ENCODE data around the gene AKAP13.
"Not testable (repeated sequence)": the region's sequence is repeated elsewhere in the genome, so short reads cannot be mapped to it uniquely, and the experiment has no call there.

AKAP13 gene

DNA sequence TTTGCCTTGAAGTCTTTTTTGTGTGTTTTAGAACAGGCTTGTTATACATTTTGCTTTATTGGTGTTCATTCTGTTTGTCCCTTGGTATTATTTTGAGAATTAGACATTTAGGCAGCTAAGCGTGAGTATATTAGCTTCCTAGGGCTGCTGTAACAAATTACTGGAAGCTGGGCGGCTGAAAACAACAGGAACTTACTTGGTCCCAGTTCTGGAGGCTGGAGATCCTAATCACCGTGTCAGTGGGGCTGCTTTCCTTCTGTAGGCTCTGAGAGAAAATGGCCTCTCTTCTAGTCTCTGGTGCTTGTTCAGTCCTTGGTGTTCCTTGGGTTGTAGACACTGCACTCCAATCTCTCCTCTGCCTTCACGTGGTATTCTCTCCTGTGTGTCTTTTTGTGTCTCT lies 272.1 kb downstream of the AKAP13 start:
- DNase-seq (ENCODE audit: low read depth, low spot score), result no peak
- H3K4me3 ChIP-seq (ENCODE audit: low read length), result no peak overlapping the region

DNA sequence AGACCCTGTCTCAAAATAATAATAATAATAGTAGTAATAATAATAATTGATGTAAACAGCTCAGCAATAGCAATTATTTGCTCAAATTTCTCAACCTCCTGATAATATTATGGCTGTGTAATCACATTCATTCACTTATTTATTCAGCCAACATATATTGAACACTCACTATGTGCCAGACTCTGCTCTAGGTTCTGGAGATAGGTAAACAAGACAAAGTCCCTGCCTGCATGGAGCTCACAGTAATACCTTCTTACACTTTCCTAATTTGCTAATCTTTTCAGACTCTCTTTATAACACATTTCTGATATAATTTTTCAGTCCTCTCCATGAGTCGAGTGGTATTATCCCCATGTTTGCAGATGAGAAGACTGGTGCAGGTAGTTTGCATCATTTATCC lies 276.7 kb downstream of the AKAP13 start:
- DNase-seq (ENCODE audit: low read depth, low spot score), result no peak
- H3K4me3 ChIP-seq (ENCODE audit: low read length), result no peak overlapping the region

DNA sequence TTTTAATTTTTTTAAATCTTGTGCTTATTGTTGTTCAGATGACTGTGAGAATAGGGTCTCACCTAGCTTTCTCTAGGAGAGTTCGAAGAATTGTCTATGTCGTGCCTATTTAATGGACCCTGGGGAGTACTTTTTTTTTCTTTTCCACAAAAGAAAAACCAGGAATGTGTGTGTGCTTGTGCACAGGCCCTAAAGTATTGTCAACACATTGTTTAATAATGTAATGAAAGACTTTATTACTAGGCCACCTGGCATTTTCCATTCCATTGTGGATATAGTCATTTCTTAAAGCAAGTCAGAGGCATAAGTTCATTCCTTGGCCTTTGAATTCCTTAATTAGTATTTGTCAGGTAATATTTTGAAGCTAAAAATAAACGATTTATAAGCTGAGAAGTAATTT lies 278.4 kb downstream of the AKAP13 start:
- DNase-seq (ENCODE audit: low read depth, low spot score), result no peak
- no peak overlapping the region for H3K4me3 ChIP-seq (ENCODE audit: low read length)

DNA sequence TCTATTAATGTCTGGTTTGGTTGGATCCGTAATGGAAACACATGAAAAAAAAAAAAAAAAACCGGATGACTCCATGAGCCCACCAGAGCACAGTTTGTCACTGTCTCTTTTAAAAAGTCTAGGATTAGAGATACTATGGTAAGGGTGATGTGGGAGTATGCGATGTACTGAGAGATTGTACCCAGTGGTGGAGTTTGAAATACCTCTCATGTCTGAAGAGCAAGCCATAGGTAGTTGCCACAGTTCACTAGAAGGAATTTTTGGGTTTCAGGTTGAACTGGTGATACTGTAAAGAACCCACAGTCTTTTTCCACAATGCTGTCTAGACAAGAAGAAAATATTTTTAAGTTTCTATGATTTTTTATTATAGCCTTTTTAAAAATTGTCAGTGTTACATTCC lies 281.5 kb downstream of the AKAP13 start:
- no peak for DNase-seq (ENCODE audit: low read depth, low spot score)
- H3K4me3 ChIP-seq (ENCODE audit: low read length), result no peak overlapping the region

DNA sequence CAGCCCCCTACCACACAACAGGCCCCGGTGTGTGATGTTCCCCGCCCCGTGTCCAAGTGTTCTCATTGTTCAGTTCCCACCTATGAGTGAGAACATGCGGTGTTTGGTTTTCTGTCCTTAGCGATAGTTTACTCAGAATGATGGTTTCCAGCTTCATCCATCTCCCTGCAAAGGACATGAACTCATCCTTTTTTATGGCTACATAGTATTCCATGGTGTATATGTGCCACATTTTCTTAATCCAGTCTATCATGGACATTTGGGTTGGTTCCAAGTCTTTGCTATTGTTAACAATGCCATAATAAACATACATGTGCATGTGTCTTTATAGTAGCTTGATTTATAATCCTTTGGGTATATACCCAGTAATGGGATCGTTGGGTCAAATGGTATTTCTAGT lies 285.3 kb downstream of the AKAP13 start:
- H3K4me3 ChIP-seq (ENCODE audit: low read length); DNase-seq (ENCODE audit: low read depth, low spot score): not testable (repeated sequence)

DNA sequence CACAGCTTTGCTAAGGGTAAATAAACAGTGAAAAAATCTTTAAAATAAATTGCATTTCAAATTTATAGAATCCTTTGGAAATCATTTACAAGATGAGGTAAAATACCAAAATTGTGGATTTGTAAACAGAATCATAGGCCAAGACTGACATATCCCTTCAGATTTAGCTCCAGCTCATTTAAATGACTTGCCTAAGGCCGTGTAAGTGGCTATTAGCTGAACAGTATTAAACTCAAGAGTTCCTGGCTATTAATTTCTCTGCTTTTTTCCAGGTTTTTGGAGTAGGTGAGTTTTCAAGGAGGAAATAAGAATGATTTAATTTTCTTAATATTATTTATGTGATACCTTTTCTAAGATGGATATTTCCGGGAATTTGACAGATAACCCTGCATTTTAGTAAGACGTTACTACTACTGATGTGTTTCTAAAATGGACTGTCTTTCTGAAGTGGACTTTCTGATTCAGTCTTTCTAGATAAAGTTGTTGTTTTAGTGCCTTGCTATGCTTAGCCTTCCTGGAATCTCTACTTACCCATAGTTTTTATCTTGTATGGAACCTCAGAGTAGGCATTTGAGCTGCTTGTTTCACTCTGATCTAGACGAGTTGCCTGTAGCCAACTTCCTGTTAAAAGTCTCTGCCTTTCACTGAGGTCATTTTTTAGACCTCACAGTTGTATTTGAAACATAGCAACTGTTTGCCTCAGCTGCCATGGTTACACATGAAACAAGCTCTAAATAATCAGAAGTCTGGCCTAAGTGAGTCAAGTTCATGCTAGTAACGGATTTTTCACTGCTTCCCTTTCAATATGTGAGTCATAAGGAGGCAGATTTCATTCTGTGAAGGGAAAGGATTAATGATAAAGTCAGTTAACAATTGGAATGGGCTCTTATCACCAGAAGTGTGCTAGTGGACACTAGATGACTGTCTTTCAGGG lies 287.4 kb downstream of the AKAP13 start:
- peak; percentile 32 for DNase-seq (ENCODE audit: low read depth, low spot score)
- no peak overlapping the region for H3K4me3 ChIP-seq (ENCODE audit: low read length)

DNA sequence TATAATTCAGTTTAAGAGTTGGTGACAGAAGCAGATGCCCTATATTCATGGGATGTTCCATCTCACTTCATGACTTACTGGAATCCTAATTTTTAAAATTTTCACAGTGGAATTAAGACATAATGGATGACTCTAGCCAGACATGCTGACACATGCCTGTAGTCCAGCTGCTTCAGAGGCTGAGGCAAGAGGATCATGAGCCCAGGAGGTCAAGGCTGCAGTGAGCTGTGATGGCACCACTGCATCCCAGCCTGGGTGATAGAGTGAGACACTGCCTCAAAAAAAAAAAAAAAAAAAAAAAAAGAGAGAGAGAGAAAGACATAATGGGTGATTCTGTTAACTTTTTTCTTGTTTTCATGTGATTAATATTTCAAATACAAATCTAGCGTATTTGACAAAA lies 290.8 kb downstream of the AKAP13 start:
- no peak overlapping the region for H3K4me3 ChIP-seq (ENCODE audit: low read length)
- no peak for DNase-seq (ENCODE audit: low read depth, low spot score)

DNA sequence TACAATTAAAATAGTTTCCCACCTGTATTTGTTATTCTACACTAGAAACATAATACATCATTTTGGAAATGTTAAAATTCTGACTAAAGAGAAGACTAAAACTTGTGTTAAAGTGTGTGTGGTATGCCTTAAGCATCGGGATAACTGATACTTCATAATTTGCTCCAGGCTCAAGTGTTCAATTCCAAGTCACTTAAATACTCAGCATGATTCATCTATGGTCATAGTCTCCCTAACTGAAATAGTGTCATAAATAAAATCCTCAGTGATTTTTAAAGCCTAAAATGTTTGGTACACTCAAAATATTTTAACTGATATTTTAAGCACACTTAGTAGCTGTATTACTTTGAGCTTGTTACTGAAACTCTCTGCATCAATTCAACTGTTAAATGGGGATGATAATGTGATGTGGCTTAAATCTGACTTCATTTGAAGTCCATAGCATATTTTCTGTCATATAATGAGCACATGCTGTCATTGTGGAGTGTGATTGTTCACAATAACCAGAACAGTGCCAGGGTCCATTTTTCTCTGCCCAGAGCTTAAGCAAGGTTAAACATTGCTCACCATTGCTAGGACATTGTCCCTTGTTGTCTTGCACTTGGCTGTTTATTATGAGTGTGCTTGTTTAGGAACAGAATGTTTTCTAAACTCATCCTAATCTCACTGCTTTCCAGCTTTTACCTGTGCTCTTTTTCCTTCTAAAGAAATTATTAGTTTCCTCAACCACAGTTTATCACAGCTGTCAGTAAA lies 292.1 kb downstream of the AKAP13 start:
- no peak for DNase-seq (ENCODE audit: low read depth, low spot score)

DNA sequence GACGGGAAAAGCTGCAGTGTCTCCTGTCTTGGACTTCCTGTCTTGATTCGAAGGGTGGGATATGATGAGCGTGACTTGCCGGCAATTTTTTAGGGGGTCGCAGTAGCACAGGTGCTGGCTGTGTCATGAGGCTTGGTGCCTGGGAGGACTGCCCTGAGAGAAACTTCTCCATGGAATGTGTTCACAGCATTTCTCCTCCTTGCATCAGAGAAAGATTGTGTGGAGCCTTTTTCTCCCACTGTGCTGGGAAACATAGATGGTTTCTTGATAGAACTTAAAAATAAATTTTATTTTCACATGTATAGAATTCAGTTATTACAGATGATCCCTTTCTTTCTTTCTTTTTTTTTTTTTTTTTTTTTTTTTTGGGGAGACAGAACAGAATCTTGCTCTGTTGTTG lies 292.9 kb downstream of the AKAP13 start:
- H3K4me3 ChIP-seq (ENCODE audit: low read length), result no peak overlapping the region
- DNase-seq (ENCODE audit: low read depth, low spot score), result no peak

More for the DNA sequence above, 292.1 kb downstream of the AKAP13 start:
- no peak overlapping the region for H3K4me3 ChIP-seq (ENCODE audit: low read length)

DNA sequence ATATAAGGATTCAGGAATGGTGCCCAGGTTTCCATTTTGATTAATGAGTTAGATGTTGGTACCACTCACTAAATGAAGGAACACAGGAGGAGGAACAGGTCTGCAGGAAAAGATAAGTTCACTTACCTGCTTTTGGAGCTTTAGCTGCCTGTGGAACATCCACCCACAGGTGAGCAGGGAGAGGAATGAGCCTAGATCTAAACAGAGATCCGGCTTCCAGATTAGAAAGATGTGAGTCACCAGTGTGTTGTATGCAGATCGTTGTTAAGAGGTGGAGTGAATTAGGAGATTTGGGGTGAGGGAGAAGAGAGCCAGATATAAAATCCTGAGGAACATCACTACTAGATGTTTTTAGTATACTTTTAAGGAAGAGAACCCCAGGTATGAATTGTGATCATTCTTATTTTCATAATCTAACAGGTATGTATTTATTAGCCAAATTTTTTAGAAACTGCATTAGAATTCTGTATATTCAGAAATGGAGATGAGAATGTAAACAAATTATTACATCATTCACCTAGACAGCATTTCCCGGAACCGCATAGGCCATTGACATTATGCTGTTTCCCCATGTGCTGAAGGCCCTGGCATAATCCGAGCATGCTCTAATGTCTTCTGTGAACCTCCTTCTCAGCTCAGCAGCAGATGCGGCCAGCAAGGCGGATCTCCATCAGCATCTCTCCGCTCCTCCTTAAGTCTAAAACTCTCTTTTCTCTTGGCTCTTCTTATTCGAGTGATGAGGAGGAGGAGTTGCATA lies 296.1 kb downstream of the AKAP13 start:
- no peak overlapping the region for H3K4me3 ChIP-seq (ENCODE audit: low read length)
- DNase-seq (ENCODE audit: low read depth, low spot score), result no peak

DNA sequence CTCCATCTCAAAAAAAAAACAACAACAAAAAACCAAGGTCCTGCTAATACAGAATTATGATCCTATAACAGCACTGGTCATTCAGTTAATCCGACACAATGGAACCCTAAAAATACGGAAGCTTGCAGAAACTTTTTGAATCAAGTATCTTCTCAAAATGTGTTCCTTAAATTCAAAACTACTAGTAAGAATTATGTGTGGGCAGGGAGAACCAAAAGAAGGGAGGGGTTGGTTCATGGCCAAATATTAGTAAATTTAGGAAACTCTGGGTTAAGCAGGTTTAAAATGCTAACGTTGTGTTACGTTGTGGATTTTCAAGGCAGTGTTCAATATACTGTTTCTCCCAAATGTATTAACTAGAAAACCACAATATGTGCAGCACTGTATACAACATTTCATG lies 298.8 kb downstream of the AKAP13 start:
- no peak for DNase-seq (ENCODE audit: low read depth, low spot score)

DNA sequence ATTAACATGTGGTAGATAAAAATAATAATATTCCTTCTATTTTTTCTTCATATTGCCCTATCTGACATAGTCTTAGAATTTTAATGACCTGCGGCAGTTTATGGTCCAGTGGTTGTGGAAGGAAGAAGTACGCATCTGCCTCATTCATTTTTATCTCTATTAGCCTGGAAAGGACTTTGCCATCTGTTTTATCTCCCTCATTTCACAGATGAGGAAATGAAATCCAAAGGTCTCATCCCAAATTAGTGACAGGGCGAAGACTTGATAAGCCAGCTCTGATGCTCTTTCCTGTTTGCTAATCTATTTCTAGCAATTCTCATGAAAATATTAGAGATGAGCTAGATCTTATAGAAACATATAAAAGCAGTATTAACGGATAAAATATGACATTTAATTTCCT lies 301.0 kb downstream of the AKAP13 start:
- DNase-seq (ENCODE audit: low read depth, low spot score), result no peak

More for the DNA sequence above, 298.8 kb downstream of the AKAP13 start:
- H3K4me3 ChIP-seq (ENCODE audit: low read length), result no peak overlapping the region

DNA sequence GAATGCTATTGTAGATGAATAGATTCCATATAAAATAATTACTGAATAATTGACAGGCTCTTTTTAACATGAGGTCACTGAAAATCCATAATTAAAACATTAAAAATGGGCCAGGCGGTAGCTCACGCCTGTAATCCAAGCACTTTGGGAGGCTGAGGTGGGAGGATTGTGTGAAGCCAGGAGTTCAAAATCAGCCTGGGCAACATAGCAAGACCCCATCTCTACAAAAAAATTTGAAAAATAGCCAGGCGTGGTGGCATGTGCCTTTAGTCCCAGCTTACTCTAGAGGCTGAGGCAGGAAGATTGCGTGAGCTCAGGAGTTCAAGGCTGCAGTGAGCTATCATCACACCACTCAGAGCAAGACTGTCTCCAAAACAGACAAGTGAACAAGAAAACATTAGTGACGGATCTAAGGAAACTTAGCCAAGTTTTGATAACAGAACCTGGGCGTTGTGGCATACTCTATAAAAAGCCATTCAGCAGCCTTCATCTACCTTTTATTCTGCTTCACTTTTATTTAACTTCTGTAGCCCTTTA lies 303.8 kb downstream of the AKAP13 start:
- no peak for DNase-seq (ENCODE audit: low read depth, low spot score)
- H3K4me3 ChIP-seq (ENCODE audit: low read length), result no peak overlapping the region

More for the DNA sequence above, 301.0 kb downstream of the AKAP13 start:
- no peak overlapping the region for H3K4me3 ChIP-seq (ENCODE audit: low read length)

DNA sequence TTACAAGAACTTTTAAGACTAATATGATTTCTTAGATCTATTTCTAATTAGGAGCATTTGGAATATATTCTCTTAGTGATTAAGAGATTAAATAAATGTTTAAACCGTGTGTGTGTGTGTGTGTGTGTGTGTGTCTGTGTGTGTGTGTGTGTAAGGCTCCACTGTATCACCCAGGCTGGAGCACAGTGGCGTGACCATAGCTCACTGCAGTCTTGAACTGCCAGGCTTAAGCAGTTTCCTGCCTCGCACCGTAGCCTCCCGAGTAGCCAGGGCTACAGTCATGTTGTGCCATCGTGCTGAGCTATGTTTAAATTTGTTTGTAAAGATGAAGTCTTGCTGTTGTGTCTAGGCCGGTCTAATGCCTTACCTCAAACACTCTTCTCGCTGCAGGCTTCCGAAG lies 305.0 kb downstream of the AKAP13 start:
- no peak overlapping the region for H3K4me3 ChIP-seq (ENCODE audit: low read length)
- no peak for DNase-seq (ENCODE audit: low read depth, low spot score)

DNA sequence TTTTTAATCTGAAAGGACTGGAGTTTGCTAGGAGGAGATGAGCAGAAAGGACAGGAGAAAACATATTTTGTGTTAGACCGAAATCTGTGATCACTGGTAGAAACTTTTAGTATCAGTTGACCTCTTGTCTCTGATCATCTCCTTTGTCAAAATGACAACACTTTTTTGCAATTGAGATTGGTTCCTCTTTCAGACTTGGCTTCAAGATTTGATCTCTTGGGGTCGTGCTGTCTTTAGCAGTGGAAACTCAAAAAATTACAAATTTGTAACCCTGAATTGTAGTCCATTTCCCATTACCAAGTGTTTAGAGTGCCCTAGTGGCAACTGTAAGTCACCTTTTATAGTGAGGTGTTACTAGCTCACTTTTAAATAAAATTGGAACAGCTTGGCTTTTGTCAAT lies 306.9 kb downstream of the AKAP13 start:
- no peak overlapping the region for H3K4me3 ChIP-seq (ENCODE audit: low read length)
- no peak for DNase-seq (ENCODE audit: low read depth, low spot score)

DNA sequence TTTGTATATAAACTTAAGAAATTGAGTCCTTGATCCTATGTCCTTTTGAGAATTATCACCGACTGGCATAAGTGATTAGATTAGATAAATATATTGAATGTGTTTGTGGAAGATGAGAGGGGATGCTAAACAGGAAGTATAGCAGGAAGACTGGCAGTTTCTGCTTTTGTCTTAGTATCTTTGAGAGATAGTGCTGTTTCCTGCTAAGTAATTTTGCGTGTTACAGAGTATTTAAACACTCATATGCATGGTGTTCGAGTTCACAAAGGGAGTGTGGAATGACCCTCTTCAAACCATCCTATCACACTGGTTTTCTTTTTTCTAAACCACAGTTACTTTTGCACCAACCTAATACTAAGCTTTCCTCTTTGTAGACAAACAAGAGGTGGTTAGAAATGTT lies 308.3 kb downstream of the AKAP13 start:
- H3K4me3 ChIP-seq (ENCODE audit: low read length), result peak overlapping the region; percentile 64; the same call in 1 of the 2 replicates
- DNase-seq (ENCODE audit: low read depth, low spot score), result peak; percentile 62

DNA sequence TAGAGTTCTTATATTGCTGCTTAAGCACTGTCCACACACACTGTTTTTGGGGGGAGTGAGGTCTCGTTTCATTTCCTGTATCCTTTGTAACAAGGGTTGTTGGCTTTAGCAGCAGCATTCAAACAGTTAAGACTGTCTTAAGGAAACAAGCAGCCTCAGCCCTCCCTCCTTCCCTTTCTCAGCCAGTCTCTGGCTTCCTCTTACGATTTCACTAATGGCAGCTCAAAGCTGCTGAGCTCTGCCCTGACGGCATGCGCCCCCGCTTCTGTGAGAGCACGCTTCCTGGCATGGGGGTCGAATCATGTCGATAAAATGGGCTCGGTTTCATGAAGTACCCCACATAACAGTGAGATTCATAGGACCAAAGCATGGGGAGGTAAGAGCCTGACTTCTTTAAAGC lies 309.3 kb downstream of the AKAP13 start:
- peak overlapping the region; percentile 64 for H3K4me3 ChIP-seq (ENCODE audit: low read length)
- DNase-seq (ENCODE audit: low read depth, low spot score), result peak; percentile 94

DNA sequence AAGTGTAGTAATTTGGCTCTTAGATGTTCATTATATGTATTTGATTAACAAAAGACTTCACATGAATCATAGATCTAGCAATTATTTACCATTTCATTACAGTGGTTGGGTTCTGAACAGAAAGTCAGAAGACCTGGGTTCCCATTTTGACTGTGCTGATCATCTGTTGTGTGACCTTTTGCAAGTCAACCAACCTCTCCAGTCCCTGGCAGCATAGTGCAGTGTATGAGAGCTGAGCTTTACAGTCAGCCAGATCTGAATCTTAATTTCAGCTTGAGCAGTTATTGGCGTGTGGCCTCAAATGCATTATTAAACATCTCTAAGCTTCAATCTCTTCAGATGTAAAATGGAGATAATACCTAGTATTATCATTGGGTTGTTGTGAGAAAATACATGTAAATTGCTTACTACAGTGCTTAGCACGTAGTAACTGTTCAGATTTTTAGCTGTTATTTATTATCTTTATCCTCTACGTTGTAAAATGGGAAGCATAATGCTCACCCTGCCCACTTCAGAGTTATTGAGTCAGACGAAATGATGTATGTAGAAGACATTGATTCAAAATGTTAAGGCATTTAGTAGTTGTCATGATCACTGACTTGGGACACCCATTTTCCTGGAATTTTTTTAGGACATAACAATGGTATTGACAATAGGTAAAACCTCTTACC lies 310.3 kb downstream of the AKAP13 start:
- peak overlapping the region; percentile 64 for H3K4me3 ChIP-seq (ENCODE audit: low read length)
- DNase-seq (ENCODE audit: low read depth, low spot score), result no peak
